Mucosa of descending colon (tissue), 3 donors: ENCODE data around the gene MAGI2. TPM values are rescaled to one million over a fixed set of nuclear protein-coding genes. Genes with fewer than 3 reads are reported as not detected.

Experiments used
- ATAC-seq: fragments of 200-7000 bp; cut with Tn5 transposase; one replicate; pipeline ENCODE4 v1.9.1; 2020; ENCODE audit warnings: mild to moderate bottlenecking, moderate library complexity
- DNase-seq, 3 donors: peaks; one replicate each; pipeline ENCODE4 v3.0.0-alpha.2; 2020
- H3K36me3 ChIP-seq: fragments of 200-600 bp; one replicate; pipeline ENCODE4 v1.8.0; 2021; ENCODE audit warnings: low read depth, mild to moderate bottlenecking
- H3K4me1 ChIP-seq: fragments of 200-600 bp; one replicate; pipeline ENCODE4 v1.8.0; 2021; ENCODE audit warnings: low read depth, mild to moderate bottlenecking
- H3K4me3 ChIP-seq: fragments of 200-600 bp; one replicate; pipeline ENCODE4 v1.8.0; 2021; ENCODE audit warnings: mild to moderate bottlenecking
- H3K9me3 ChIP-seq: fragments of 200-600 bp; one replicate; pipeline ENCODE4 v1.8.0; 2021; ENCODE audit warnings: mild to moderate bottlenecking
- CTCF ChIP-seq: fragments of 200-600 bp; IDR thresholded peaks from one replicate; pipeline ENCODE4 v1.8.0; 2022; ENCODE audit warnings: antibody characterized with exemption, mild to moderate bottlenecking
- intact Hi-C, 2 donors: fragments of 100-400 bp; cut with DNase I in 1 of 2; cut with micrococcal nuclease in 1 of 2; formaldehyde crosslinking; loops; one replicate each; pipeline versions ENCODE4 v1.11.0 to v1.11.1; 2022; cut with DNase I, micrococcal nuclease
- total RNA-seq, 3 donors: library from RNA; stranded (reverse); fragmentation: NEBNext Ultra II Directional in 2 of 3; extraction: Animal tissue kit (Norgen Biotek cat#: 25700) in 2 of 3; gene quantifications; one replicate each; pipeline versions ENCODE4 v1.2.1 to v1.2.4, GENCODE V29; 2021 to 2023
- donor health status: DM: no; HTN: no; CAD: no; lungs with moderate emphysema.
- donor health status: DM: no; HTN: no; CAD: no.
- donor health status: DM: no; HTN: yes; CAD: no.

The MAGI2 gene
- total RNA-seq, 3 donors from 2014 or later, result 1.9 to 14.5 (median 2.7) TPM

- DNase-seq (no peak), ATAC-seq (no peak)
- no peak for TF ChIP-seq CTCF
- no peaks in the 10 kb centered on the region for H3K36me3 ChIP-seq
- no peaks in the 10 kb centered on the region for H3K4me1 ChIP-seq
- intact Hi-C loops, result no loop called here
- no peaks in the 10 kb centered on the region for H3K9me3 ChIP-seq
- no peak overlapping the region for H3K4me3 ChIP-seq
These were observed 891.3 kb downstream of the MAGI2 start for GRCh38 chr7:78562191-78562590.

GRCh38 chr7:78558566-78558965 is 894.9 kb downstream of the MAGI2 start:
- ATAC-seq (no peak), DNase-seq (no peak)
- TF ChIP-seq CTCF, result no peak
- H3K4me3 ChIP-seq, result no peak overlapping the region
- H3K36me3 ChIP-seq, result no peaks in the 10 kb centered on the region
- no peaks in the 10 kb centered on the region for H3K9me3 ChIP-seq
- no peaks in the 10 kb centered on the region for H3K4me1 ChIP-seq
- intact Hi-C loops, result no loop called here

- intact Hi-C loops, result no loop called here
These were observed 909.5 kb downstream of the MAGI2 start for GRCh38 chr7:78543976-78544375.

GRCh38 chr7:78542981-78543380 is 910.5 kb downstream of the MAGI2 start:
- ATAC-seq (no peak), DNase-seq (no peak)
- Histone ChIP-seq H3K4me1 (no peaks in the 10 kb centered on the region), H3K4me3 (no peak overlapping the region), H3K9me3 (no peaks in the 10 kb centered on the region), H3K36me3 (no peaks in the 10 kb centered on the region)
- TF ChIP-seq CTCF, result no peak
- intact Hi-C loops, result no loop called here

More at GRCh38 chr7:78543976-78544375, 909.5 kb downstream of the MAGI2 start:
- no peaks in the 10 kb centered on the region for H3K9me3 ChIP-seq
- no peak for TF ChIP-seq CTCF
- H3K4me3 ChIP-seq, result no peak overlapping the region
- ATAC-seq (no peak), DNase-seq (no peak)
- no peaks in the 10 kb centered on the region for H3K36me3 ChIP-seq
- H3K4me1 ChIP-seq, result no peaks in the 10 kb centered on the region

GRCh38 chr7:78542541-78542940 is 910.9 kb downstream of the MAGI2 start:
- no peaks in the 10 kb centered on the region for H3K36me3 ChIP-seq
- TF ChIP-seq CTCF, result no peak
- no peaks in the 10 kb centered on the region for H3K9me3 ChIP-seq
- ATAC-seq (no peak), DNase-seq (no peak)
- no peaks in the 10 kb centered on the region for H3K4me1 ChIP-seq
- H3K4me3 ChIP-seq, result no peak overlapping the region
- intact Hi-C loops, result no loop called here

GRCh38 chr7:78539825-78540224 is 913.6 kb downstream of the MAGI2 start:
- Histone ChIP-seq H3K9me3 (no peaks in the 10 kb centered on the region), H3K36me3 (no peaks in the 10 kb centered on the region), H3K4me3 (no peak overlapping the region), H3K4me1 (no peaks in the 10 kb centered on the region)
- intact Hi-C loops, result loop anchor here in 1 of 2 donors (5.0 kb wide), 1 partner anchor 142 kb away; no protein-coding TSS in a partner anchor
- no peak for TF ChIP-seq CTCF
- DNase-seq, result no peak
- ATAC-seq, result no peak
